Fibroblast of skin of right quadriceps (primary cell): ENCODE results near the gene TUBA3D.
"Not testable (repeated sequence)": the region's sequence is repeated elsewhere in the genome, so short reads cannot be mapped to it uniquely, and the experiment has no call there.

Experiments used
- DNase-seq: peaks from one replicate; pipeline ENCODE4 v3.0.0-alpha.2; 2013

The TUBA3D gene

DNA sequence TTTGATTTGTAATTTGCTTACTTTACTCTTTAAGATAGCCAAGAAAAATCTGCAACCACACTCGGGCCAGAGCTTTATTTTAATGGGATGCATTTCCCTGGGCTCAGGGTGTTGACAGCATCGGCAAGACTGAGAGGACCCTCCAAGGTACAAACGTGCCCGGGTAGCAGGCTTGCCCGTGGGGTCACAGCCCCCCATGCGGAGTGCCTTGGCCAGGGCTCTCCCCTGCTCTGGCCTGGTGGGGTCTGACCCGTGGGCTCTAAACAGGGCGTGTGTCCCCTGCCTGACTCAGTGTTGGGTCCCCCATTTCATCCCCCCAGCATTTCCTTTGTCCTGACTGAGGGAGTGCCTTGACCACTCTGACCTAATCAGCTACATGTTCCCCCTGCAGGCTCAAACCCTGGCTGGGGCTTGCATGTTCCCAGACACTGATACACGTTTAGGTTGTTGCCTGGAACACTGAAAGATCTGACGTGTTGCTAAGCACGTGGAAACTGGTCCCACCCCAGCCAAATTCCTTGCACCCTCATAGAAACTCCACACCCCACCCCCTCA lies 9.1 kb downstream of the TUBA3D start:
- not testable (repeated sequence) for DNase-seq

- not testable (repeated sequence) for DNase-seq
These were observed 10.4 kb downstream of the TUBA3D start for GRCh38 chr2:131486201-131486902.

- DNase-seq: no peak
These were observed 12.6 kb downstream of the TUBA3D start for GRCh38 chr2:131488306-131489205.

DNA sequence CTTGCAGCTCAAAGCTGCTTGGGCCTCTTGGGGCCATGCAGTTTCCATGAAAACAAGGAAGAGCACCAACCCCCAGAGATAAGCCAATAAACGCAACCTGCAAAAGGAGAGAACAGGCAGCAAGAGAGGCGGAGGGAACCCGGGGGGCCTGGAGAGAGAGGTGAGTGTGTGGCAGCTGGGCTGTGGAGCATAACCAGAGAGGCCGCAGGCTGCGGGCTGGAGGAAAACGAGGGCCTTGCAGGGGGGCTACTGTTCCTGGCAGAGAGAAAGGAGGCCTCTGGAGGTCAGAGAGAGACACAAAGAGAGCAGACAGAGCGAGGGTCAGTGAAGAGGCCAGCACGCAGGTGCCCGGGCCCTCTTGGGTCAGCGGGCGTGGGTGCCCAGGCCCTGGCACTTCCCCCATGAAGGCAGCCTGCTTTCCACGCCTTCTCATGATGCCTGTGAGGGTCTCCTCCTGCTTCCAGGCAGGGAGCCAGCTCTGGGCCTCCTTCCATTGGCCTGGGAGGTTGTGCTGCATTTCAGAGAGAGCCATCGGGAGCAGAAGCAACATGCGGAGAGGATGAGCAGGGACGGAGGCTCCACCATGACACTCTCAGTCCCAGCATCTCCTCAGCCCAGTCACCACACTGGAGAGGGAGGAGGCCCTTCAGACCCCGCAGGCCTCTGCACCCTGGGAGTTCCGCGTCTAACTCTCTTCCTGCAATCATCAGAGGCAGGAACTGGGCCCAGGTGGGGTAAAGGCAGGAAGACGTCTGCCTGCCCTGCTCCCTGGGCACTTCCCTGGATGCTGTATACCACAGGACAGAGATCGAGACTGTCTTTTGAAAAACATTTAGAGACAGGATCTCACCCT lies 14.9 kb downstream of the TUBA3D start:
- not testable (repeated sequence) for DNase-seq

- DNase-seq: not testable (repeated sequence)
These were observed 15.5 kb downstream of the TUBA3D start for GRCh38 chr2:131491469-131491836.

DNA sequence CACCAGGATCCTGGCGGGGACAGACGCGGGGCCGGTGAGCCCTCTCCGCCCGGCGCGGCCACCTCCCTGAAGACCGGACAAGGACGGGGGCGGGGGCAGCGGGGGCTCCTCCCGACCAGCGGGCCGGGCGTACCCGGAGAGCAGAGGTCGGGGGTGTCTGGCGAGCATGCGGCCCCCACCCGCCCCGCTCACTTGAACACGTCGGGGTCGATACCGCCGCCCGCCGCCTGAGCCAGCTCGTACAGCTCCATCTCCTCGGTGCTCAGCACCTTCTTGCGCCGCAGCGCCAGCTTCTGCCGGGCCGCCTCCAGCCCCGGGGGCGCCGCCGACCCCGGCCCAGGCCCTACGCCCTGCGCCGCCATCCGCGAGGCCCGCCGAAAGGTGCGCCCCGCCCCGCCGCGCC lies 16.1 kb downstream of the TUBA3D start, which contains the start of gene MZT2A:
Gene MZT2A, minus strand, starts transcription at position 383 of the 403 bp plus-strand sequence. Its CDS starts 21 bp downstream, at position 362.
- not testable (repeated sequence) for DNase-seq

DNA sequence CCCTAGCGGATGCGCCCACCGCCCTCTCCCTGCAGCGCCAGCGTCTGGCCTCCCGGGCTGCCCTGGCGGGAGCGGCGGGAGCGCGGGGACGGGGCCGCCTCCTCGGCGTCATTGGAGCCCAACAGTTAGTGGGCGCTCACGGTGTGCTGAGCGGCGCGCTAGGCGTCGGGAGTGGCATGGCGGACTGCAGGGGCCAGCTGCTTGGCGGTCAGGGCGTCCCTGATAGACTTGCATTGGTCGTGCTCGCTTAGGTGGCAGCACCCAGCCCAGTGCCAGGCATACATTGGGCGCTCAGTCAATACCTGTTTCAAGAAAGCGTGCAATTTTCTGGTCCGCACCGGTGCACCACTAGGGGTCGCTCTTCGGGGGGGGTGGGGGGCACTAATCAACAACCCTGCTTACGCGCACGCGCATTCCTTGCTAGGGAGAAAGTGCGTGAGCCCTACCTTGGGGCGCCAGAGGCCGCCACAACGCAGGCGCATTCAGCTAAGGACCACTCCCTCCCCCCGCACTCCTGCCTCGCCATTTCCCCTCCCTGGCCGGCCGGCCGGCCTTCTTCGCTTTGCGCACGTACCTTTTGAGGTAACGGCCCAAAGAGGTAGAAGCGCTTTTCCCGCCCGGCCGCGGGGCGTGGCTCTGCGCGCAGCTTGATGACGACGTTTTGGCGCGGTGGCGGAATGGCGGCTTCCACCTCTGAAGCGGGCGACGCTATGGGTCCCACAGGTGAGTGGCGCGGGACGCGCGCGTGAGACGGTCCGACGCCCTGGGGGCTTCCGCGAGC lies 16.7 kb downstream of the TUBA3D start:
- peak; percentile 93 for DNase-seq

GRCh38 chr2:131493199-131493968 lies 17.5 kb downstream of the TUBA3D start:
- no peak for DNase-seq

- DNase-seq: not testable (repeated sequence)
These were observed 19.6 kb downstream of the TUBA3D start for GRCh38 chr2:131495506-131495905.

DNA sequence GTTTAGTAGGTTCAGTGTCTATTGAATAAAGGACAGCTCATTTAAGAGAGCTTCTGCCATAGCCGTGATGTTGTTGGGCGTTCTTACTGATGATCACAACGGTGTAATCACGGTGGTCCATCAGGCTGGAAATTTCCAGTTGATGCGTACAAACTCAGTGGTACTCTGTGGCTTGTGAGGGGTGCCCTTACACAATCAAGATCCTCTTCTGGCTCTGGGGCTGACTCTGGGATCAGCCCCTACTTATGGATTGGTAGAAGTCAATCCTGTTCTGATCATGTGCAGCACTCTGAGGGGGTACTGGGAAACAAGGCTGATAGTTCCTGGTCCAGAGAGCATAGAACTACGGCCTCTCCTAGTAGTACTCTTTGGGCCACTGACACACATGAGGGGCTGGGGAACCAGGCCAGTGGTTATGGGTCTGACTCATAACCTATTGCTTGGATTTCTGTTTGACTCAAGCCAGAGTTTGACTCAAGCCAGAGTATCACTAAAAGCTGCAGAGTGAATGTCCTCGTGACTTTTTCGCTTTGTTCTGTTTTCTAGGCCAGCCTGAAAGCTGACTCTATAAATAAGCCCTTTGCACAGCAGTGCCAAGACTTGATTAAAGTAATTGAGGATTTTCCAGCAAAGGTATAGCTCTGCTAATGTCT lies 22.5 kb downstream of the TUBA3D start:
- not testable (repeated sequence) for DNase-seq

GRCh38 chr2:131503587-131503986 lies 27.7 kb downstream of the TUBA3D start:
- not testable (repeated sequence) for DNase-seq

DNA sequence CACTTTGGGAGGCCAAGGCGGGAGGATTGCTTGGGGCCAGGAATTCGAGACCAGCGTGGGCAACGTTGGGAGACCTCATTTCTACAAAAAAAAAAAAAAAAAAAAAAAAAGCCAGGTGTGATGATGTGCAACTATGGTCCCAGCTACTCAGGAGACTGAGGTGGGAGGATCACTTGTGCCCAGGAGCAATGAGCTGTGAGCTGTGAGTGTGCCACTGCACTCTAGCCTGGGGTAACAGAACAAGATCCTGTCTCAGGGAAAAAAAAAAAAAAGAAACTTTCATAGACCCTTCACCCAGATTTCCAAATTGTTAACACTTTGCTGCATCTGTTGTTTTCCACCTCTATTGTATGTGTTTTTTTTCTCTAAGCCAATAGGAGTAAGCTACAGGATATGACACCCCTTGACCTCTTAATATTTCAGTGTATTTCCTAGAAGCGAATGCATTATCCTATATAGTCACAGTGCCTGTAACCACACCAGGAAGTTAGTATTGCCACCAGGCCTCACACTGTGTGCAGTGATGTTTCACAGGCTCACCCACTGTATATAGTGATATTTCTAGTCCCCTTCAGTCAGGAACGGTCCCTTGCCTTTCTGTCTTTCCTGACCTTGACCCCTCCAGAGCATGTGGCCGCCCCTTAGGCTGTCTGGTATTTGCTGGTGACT lies 28.3 kb downstream of the TUBA3D start:
- DNase-seq: not testable (repeated sequence)

DNA sequence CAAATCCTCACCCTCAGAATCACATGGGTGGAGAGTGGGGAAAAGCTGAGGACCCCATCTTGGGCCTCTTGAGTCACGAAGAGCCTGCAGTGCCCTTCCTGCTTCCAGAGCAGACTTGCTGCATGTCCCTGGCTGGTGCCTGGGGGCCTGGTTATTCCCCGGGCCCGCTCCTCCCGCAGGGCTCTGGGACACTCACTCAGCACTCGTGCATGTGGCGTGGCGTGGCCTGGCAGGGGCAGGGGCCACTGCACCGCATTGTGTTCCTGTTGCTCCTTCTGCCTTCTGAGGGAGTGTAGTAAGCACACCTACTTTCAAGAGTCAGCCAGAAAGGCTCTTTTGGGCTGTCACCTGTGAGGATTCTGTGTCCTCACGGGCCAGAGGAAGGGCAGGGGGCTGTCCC lies 33.7 kb downstream of the TUBA3D start:
- DNase-seq: no peak

- not testable (repeated sequence) for DNase-seq
These were observed 35.5 kb downstream of the TUBA3D start for GRCh38 chr2:131511291-131511968.

DNA sequence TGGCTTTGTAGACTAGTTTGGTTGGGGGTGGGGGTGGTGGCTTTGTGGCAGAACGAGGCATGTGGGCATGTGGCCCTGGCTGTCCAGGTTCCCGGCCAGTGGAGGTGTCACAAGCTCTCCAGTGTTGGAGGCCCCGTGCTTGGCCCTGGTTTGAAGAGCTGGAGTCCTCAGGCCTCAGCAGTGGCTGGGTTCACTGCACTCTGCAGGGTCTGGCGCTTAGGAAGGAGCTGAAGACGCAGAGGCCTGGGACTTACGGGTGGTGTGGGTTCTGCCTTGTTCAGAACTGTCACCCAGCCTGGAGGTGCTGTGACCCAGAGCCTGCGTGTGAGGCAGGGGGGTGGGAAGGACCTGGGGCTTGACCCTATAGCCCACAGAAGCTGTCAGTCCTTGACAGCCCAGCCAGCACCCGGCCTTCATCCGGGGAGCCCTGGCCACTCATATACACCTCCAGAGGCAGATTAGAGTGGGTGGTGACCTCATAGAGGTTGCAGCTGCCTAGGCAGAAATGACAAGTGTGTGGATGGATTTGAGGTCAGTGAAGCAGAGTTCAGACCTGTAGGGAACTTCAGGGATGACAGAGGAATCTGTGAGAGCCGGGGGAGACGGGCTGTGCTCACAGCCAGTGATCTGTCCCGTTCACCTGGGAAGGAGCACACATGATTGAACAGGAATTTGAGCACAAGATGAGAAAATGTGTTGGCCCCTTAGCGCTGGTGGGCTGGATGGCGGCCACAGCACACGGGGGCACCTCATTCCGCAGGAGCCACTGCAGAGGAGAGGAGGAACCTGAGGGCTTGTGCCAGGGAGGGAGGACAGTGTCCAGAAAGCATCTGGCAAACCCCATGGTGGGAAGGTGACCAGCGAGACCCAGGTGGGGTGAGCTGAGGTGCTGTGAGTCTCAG lies 36.3 kb downstream of the TUBA3D start:
- DNase-seq: not testable (repeated sequence)

DNA sequence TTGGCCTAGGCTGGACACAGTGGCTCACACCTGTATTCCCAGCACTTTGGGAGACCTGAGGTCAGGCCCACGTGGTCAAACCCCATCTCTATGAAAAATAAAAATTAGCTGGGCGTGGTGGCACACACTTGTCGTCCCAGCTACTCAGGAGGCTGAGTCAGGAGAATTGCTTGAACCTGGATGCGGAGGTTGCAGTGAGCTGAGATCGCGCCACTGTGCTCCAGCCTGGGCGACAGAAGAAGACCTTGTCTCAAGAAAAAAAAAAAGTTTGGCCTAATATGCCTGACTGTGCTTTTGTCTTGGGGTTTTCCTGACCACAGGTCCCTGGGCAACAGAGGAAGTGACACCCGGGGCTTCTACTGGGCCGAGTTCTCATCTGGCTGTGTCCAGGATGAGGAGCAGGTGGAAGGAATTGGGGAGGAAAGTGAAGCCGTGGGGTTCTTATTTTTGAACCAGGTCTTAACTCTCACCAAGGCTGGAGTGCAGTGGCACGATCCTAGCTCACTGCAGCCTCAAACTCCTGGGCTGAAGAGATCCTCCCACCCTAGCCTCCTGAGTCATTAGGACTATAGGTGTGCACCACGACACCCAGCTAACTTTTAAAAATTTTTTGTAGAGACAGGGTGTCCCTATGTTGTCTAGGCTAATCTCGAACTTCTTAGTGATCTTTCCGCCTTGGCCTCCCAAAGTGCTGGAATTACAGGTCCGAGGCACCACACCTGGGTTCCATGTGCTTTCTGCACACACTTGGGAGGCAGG lies 38.7 kb downstream of the TUBA3D start:
- DNase-seq: not testable (repeated sequence)

DNA sequence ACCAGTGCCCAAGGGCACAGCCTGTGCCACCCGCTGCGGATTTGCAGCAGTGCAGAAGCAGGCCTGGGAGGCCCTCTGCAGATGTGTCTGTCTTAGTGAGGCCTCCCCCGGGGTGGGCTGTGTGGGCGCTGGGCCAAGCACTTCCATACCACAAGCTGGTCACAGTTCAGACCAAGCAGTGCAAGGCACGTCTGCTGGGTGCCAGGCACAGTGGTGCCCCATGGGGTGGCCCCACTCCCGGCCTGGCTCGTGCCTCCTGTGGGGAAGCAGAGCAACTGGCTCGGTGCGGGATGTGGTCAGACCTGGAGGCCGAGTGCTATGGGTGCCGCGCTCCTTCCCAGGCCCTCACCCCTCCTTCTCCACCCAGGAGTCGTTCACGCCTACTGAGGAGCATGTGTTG lies 39.3 kb downstream of the TUBA3D start:
- DNase-seq: not testable (repeated sequence)
